Measurements from ENCODE around the gene PLA2R1.

DNA sequence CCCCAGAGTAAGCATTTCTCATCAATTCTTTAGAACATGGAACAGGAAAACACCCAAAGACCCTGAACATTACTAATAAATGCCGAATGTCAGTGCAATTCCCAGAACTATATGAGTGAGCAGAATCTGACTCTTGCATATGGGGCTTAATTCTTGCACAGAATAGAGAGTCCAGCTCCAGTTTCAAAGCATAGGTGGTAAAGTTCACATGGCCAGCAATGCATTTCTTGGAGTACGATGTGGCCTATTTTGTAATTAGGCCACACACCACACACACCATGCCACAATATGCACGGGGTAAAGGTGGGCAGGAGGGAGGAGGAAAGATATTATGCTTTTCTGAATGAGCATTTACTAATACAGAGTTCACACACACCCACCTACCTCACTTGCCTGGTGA, 56.5 kb downstream of the PLA2R1 start:
- TF ChIP-seq, protein P1, sequence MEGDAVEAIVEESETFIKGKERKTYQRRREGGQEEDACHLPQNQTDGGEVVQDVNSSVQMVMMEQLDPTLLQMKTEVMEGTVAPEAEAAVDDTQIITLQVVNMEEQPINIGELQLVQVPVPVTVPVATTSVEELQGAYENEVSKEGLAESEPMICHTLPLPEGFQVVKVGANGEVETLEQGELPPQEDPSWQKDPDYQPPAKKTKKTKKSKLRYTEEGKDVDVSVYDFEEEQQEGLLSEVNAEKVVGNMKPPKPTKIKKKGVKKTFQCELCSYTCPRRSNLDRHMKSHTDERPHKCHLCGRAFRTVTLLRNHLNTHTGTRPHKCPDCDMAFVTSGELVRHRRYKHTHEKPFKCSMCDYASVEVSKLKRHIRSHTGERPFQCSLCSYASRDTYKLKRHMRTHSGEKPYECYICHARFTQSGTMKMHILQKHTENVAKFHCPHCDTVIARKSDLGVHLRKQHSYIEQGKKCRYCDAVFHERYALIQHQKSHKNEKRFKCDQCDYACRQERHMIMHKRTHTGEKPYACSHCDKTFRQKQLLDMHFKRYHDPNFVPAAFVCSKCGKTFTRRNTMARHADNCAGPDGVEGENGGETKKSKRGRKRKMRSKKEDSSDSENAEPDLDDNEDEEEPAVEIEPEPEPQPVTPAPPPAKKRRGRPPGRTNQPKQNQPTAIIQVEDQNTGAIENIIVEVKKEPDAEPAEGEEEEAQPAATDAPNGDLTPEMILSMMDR (IDR thresholded peaks at IDR 0.05), result no peak
- TF ChIP-seq POLR2A (IDR thresholded peaks at IDR 0.05), result no peak
